H1 (cell line): ENCODE results near the gene CEACAM7.

Experiments
- ATF2 ChIP-seq: IDR thresholded peaks from 2 replicates; pipeline ENCODE4 v1.6.1; 2012; ENCODE audit warnings: low read length, inconsistent platforms
- BACH1 ChIP-seq: IDR thresholded peaks from 2 replicates; pipeline ENCODE4 v1.6.1; 2012; ENCODE audit warnings: low read length, improper control_type of control experiment
- BCL11A ChIP-seq, 2 experiments: IDR thresholded peaks; one replicate each; pipeline ENCODE4 v1.6.1; 2011; ENCODE audit warnings: low read depth in 2 of 2, low read length in 2 of 2, mild to moderate bottlenecking in 2 of 2
- CTCF ChIP-seq, 3 experiments: IDR thresholded peaks; 1 replicate in 2 of 3; 2 replicates in 1 of 3; pipeline versions ENCODE4 v1.5.1 to v1.6.1; 2011; ENCODE audit warnings: low read length in 3 of 3, mild to moderate bottlenecking in 3 of 3, inconsistent platforms in 2 of 3, low read depth in 1 of 3, moderate library complexity in 1 of 3; ENCODE audit not compliant: insufficient read depth in 1 of 3; ENCODE audit errors: control extremely low read depth in 1 of 3
- EZH2 ChIP-seq: fragments of 200-600 bp; sonication (generic); IDR thresholded peaks from 2 replicates; pipeline ENCODE4 v1.7.1; 2012; ENCODE audit warnings: low read depth, mild to moderate bottlenecking, moderate library complexity, low read length, inconsistent platforms; ENCODE audit not compliant: severe bottlenecking
- MAX ChIP-seq: IDR thresholded peaks from 2 replicates; pipeline ENCODE4 v1.6.1; 2012; ENCODE audit warnings: inconsistent platforms
- NRF1 ChIP-seq: IDR thresholded peaks from 2 replicates; pipeline ENCODE4 v1.6.1; 2011; ENCODE audit warnings: mild to moderate bottlenecking, low read depth, low read length, improper control_type of control experiment
- POLR2AphosphoS5 ChIP-seq: IDR thresholded peaks from 2 replicates; pipeline ENCODE4 v1.6.1; 2011; ENCODE audit warnings: low read depth, low read length
- RXRA ChIP-seq: IDR thresholded peaks from 2 replicates; pipeline ENCODE4 v1.6.1; 2011; ENCODE audit warnings: low read depth, mild to moderate bottlenecking, low read length, moderate library complexity; ENCODE audit not compliant: insufficient read depth
- SP1 ChIP-seq: IDR thresholded peaks from 2 replicates; pipeline ENCODE4 v1.6.1; 2011; ENCODE audit warnings: low read depth, low read length
- USF2 ChIP-seq: IDR thresholded peaks from 2 replicates; pipeline ENCODE4 v1.6.1; 2011; ENCODE audit warnings: low read length, improper control_type of control experiment

GRCh38 chr19:41707502-41707812, 19.4 kb upstream of the CEACAM7 start:
- no peak for TF ChIP-seq BCL11A (IDR thresholded peaks at IDR 0.05; ENCODE audit: low read depth in 2 of 2, low read length in 2 of 2)
- TF ChIP-seq CTCF (IDR thresholded peaks at IDR 0.05; ENCODE audit: control extremely low read depth in 1 of 3, insufficient read depth in 1 of 3, low read depth in 1 of 3, low read length in 3 of 3): no peak
- no peak for TF ChIP-seq BACH1
- TF ChIP-seq NRF1: no peak
- TF ChIP-seq ATF2: no peak
- TF ChIP-seq RXRA: no peak
- no peak for TF ChIP-seq MAX
- no peak for TF ChIP-seq USF2
- no peak for TF ChIP-seq SP1
- TF ChIP-seq POLR2AphosphoS5: no peak
- no peak for TF ChIP-seq EZH2
